Measurements from ENCODE around the gene FBXO45. TPM values are rescaled to one million over a fixed set of nuclear protein-coding genes. Genes with fewer than 3 reads are reported as not detected.
"Not testable (repeated sequence)": the region's sequence is repeated elsewhere in the genome, so short reads cannot be mapped to it uniquely, and the experiment has no call there.

FBXO45 gene, protein sequence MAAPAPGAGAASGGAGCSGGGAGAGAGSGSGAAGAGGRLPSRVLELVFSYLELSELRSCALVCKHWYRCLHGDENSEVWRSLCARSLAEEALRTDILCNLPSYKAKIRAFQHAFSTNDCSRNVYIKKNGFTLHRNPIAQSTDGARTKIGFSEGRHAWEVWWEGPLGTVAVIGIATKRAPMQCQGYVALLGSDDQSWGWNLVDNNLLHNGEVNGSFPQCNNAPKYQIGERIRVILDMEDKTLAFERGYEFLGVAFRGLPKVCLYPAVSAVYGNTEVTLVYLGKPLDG
- 10 to 100 TPM in 11 of 12 donors, not detected in 1; 12.3 to 18.7 (median 15.7) TPM for polyA plus RNA-seq (ENCODE audit: insufficient read length in 12 of 12)
- long read RNA-seq, donor 1, full-length matches to known transcripts, result 5 of 5 reads
- long read RNA-seq, donor 1, partial matches to known transcripts, result 0 of 5 reads
- long read RNA-seq, donor 1, other reads (novel, unspliced or antisense), result 0 of 5 reads
- long read RNA-seq, donor 2, full-length matches to known transcripts, result 13 of 13 reads
- long read RNA-seq, donor 2, partial matches to known transcripts, result 0 of 13 reads
- long read RNA-seq, donor 2, other reads (novel, unspliced or antisense), result 0 of 13 reads
- long read RNA-seq, donor 3, full-length matches to known transcripts, result 6 of 6 reads
- long read RNA-seq, donor 3, partial matches to known transcripts, result 0 of 6 reads
- long read RNA-seq, donor 3, other reads (novel, unspliced or antisense), result 0 of 6 reads
- long read RNA-seq, donor 4, full-length matches to known transcripts, result 3 of 3 reads
- long read RNA-seq, donor 4, partial matches to known transcripts, result 0 of 3 reads
- long read RNA-seq, donor 4, other reads (novel, unspliced or antisense), result 0 of 3 reads
- long read RNA-seq, donor 5, full-length matches to known transcripts, result 8 of 19 reads
- long read RNA-seq, donor 5, partial matches to known transcripts, result 11 of 19 reads
- long read RNA-seq, donor 5, other reads (novel, unspliced or antisense), result 0 of 19 reads
- long read RNA-seq, donor 6, full-length matches to known transcripts, result 8 of 8 reads
- long read RNA-seq, donor 6, partial matches to known transcripts, result 0 of 8 reads
- long read RNA-seq, donor 6, other reads (novel, unspliced or antisense), result 0 of 8 reads
- long read RNA-seq, donor 7, full-length matches to known transcripts, result 3 of 3 reads
- long read RNA-seq, donor 7, partial matches to known transcripts, result 0 of 3 reads
- long read RNA-seq, donor 7, other reads (novel, unspliced or antisense), result 0 of 3 reads
- long read RNA-seq, donor 8, full-length matches to known transcripts, result 8 of 17 reads
- long read RNA-seq, donor 8, partial matches to known transcripts, result 9 of 17 reads
- long read RNA-seq, donor 8, other reads (novel, unspliced or antisense), result 0 of 17 reads
- long read RNA-seq, donor 9, full-length matches to known transcripts, result 1 of 6 reads
- long read RNA-seq, donor 9, partial matches to known transcripts, result 5 of 6 reads
- long read RNA-seq, donor 9, other reads (novel, unspliced or antisense), result 0 of 6 reads
- long read RNA-seq, donor 10, full-length matches to known transcripts, result 8 of 8 reads
- long read RNA-seq, donor 10, partial matches to known transcripts, result 0 of 8 reads
- long read RNA-seq, donor 10, other reads (novel, unspliced or antisense), result 0 of 8 reads
- long read RNA-seq, donor 11, full-length matches to known transcripts, result 7 of 7 reads
- long read RNA-seq, donor 11, partial matches to known transcripts, result 0 of 7 reads
- long read RNA-seq, donor 11, other reads (novel, unspliced or antisense), result 0 of 7 reads

DNA sequence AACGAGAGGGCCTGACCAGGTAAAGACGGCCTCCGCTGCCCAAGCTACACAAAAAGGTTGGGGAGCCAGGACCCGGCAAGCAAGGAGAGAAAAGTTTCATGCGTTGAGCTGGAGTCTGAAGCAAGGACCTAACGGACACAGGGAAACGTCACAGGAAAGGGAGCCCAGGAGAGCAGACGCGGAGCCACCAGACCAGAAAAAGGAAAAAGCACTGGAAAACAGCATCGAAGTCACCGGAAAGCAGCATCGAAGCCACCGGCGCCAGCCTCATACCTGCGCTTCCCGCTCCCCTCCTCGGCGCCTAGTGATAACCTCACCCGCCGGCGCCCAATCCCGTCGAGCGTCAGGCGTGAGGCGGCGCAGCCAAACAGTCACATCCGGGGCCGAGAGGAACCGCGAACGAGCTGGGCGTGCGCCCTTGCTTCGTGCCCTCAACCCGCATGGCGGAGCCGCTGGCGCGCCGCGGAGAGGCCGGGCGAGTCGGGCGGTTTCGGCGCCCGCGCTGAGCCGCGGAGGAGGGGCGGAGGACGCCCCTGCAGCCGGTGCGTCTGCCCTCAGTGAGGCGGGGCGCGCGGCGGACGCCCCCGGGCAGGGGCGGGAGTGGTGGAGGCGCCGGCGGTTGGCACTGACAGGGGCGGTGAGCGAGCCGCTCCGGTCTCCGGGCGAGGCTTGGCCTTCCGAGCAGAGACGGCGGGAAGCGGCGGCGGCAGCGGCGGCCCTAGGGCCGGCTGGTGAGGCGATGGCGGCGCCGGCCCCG lies at the start of gene FBXO45, which contains the start of gene WDR53:
Gene FBXO45, plus strand, starts transcription at position 415 of the 757 bp plus-strand sequence. Its CDS starts 325 bp downstream, at position 740.
Gene WDR53, minus strand, starts transcription at position 309 of the 757 bp plus-strand sequence. CDS start 7,079 bp downstream, outside the sequence.
- peak; percentile 95 for DNase-seq

DNA sequence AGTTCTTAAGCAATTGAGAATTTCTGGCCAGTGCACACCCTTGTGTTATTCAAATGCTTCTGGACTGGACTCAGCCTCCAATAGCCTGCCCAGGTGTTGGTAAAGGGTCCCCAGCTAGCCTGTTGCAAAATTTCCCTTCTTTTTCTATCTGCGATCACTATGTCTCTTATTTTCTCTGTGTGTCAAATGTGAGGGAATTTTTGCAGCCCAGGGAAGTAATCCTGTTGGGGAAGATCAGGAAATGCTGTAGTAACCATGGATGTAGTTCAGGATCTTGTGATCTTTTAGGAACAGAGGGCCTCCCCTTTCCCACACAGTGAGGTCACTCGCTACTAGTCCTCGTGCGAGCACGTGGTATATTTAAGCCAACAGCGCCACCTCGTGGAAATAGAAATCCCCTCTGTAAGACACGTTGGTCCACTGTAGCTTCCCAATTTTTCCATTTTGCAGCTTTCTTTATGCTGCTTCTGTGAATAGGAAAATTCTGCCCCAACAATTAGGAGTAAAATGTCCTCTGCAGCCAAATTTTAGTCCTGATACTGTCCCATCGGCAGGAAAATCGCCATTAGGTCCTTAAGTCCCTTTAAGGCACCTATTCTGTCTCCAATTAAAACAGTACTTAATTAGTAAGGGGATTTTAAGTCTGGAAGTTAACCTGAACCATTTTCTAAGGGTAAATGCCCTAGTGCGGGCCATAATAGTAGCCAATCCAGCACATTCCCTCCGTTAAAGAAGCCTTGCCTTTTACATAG lies 49.3 kb upstream of the FBXO45 start:
- no peak for DNase-seq

DNA sequence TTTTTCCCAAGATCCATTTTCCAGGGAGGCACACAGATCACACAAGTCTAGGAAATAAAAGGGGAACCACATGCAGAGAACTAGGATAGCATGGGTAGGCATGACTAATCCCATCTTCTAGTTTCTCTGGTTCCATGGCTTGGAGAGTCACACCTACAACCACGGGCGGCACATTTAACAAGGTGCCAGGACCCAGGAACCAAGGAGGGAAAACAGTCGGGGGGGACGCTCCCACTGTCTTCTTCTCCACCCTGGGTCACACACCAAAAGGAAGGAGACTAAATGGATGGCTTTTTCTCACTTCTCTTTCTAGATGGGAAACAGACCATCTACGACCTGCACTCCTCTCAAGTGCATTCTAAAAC lies 48.8 kb upstream of the FBXO45 start:
- no peak for DNase-seq

DNA sequence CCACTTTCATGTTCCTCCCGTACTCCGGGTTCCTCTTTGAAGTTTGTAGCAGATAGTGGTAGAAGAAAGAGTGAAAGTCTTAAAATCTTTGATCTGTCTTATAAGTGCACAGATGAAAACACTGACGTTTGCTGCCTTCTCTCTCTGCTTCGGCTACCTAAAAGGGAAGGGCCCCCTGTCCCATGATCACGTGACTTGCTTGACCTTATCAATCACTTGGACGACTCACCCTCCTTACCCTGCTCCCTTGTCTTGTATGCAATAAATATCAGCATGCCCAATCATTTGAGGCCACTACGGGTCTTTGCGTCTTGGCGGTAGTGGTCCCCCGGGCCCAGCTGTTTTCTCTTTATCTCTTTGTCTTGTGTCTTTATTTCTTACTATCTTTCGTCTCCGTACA lies 47.2 kb upstream of the FBXO45 start:
- not testable (repeated sequence) for DNase-seq

DNA sequence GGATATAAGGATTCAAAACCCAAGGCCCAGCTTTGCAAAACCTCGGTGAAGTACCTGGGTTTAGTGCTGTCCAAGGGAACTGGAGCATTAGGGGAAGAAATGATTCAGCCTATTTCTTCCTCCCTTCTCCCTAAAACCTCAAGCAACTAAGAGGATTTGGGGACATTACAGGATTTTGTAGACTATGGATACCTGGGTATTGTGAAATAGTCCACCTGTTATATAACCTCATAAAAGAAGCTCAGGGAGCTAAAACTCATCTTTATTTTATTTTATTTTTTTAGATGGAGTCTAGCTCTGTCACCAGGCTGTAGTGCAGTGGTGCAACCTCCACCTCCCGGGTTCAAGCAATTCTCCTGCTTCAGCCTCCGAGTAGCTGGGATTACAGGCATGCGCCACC lies 44.6 kb upstream of the FBXO45 start:
- no peak for DNase-seq

DNA sequence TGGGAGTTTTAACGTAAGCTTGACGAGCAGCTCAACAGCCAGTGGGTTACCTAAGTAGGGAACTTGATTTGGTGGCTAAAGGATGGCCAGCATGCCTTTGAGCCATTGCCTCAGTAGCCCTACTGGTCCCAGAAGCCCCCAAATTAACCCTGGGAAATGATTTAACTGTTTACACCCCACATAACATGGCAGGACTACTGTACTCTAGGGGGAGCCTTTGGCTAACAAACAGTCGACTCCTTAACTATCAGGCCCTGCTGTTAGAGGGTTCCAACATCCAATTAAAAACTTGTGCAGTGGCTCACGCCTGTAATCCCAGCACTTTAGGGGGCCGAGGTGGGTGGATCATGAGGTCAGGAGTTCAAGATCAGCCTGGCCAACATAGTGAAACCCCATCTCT lies 43.9 kb upstream of the FBXO45 start:
- no peak for DNase-seq

DNA sequence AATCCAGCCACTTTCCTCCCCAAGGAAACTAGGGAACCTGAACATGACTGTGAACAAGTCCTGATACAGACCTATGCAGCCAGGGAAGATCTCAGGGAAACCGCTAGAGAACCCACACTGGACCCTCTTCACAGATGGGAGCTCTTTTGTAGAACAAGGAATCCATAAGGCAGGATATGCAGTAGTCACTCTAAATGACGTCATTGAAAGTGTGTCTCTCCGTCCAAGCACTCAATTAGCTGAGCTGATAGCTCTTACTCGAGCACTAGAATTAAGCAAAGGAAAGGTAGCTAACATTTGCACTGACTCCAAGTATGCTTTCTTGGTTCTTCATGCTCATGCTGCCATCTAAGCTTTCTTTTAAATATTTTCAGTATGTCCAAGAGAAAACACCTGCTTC lies 43.3 kb upstream of the FBXO45 start:
- no peak for DNase-seq

DNA sequence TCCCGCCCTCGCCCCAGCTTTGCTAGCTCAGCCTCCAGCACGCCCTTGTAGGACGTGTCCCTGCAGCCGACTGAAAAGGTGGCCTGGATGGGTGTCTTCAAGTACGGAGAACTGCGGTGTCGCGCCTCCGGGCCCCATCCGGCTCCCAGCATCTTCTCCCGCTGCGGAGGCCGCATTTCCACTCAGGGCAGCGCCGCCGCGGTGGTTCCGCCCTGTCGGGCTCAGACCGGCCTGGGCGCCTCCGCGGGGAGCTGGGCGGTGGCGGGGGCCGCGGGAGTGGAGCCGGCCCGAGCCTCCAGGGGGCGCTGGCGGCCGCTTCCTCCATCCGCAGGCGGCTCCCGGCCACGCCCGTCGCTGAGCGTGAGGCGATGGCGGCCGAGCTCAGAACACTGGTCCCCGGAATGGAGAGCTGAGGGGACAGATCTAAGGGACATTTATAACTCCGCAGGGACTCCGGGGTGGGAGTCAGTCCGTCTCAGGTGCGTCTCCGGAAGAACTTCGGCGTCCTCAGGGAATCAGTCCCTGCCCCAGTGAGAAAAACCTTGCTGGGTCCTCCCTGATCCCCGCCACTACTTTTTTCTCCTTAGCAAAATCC lies 39.7 kb upstream of the FBXO45 start:
- DNase-seq, result peak; percentile 50

DNA sequence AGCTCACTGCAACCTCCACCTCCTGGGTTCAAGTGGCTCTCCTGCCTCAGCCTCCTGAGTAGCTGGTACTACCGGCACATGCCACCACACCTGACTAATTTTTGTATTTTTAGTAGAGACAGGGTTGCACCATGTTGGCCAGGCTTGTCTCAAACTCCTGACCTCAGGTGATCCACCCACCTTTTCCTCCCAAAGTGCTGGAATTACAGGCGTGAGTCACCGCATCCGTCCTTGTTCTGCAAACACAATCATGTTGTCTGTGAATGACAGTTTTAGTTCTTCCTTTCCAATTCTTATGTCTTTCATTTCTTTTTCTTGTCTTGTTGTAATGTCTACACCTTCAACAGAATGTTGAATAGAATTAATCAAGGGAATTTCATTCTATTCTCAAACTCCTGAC lies 37.0 kb upstream of the FBXO45 start:
- DNase-seq, result no peak

DNA sequence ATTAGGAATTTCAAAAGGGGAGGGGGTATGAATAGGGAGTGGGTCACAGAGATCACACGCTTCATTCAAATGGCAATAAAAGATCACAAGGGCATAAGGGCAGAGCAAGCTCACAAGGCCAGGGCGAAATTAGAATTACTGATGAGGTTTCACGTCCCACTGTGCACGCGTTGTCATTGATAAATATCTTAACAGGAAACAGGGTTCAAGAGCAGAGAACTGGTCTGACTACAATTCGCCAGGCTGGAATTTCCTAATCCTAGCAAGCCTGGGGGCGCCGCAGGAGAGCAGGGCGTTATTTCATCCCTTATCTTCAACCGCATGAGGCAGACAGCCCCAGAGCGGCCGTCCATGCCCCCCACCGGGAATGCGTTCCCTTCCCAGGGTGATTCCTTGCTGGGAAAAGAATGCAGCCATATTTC lies 35.2 kb upstream of the FBXO45 start:
- no peak for DNase-seq

DNA sequence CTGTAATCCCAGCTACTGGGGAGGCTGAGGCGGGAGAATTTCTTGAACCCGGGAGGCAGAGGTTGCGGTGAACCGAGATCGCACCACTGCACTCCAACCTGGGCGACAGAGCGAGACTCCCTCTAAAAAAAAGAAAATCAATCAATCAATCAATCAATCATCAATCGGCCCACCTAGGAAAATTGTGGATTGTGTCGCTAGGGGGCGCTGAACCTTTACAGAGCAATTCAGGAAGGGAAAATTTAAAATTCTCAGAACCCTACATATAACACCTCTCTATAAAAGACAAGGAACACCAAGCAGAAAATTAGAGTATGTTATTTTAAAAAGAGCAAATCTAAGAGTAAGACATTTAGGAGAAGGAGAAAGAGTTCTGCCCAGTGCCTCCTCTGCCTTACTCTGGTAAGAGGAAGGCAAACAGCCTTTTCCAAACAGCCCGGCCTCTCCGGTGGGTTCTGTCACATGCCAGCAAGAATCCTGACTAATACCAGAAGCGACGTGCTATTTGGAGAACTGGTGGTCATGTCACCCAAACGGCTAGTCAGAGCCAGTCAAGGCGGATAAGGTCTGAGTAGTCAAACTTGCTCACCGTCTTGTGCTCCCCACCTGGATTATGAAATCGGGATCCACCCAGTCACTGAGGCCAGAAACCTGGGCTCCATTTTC lies 31.0 kb upstream of the FBXO45 start:
- DNase-seq, result peak; percentile 33

DNA sequence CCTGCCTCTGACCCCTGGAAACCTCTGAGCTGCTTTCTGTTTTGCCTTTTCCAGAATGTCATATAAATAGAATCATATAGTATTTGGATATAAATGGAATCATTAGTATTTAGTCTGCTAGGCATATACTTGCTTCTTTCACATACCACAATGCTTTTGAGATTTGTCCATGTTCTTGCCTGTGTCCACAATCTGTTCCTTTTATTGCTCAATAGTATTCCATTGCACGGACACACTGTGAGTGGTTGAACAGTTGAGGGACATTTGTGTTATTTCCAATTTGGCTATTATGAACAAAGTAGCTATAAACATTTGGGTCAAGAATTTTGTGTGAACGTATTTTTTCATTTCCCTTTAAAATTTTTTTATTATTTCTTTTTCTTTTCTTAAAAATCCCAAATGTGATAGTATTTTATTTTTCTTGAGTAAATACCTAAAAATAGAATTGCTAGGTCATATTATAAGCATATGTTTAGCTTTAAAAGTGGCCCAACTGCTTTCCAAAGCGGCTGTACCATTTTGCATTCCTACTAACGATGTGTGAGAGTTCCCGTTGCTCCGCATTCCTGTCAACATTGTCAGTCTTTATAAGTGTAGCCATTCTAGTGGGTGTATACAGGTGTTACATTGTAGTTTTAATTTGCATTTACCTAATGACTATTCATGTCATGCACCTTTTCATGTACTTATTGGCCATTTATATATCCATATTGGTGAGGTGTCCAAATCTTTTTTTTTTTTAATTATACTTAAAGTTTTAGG lies 26.6 kb upstream of the FBXO45 start:
- no peak for DNase-seq

DNA sequence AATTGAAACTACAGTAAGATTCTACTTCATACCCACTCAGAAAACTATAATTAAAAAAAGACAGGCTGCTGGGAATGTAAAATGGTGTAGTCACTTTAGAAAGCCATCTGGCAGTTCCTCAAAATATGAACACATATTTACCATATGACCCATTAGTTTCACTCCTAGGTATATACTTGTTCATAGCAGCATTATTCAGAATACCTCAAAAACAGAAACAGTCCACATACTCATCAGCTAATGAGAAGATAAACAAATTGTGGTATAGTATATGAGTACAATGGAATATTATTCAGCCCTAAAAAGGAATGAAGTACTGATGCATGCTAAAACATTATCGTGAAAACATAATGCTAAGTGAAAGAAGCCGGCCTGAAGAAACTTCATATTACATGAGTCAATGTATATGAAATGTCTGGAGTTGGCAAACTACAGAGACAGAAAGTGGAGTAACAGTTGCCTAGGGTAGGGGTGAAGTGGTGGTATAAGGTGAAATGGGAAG lies 23.9 kb upstream of the FBXO45 start:
- DNase-seq, result no peak

DNA sequence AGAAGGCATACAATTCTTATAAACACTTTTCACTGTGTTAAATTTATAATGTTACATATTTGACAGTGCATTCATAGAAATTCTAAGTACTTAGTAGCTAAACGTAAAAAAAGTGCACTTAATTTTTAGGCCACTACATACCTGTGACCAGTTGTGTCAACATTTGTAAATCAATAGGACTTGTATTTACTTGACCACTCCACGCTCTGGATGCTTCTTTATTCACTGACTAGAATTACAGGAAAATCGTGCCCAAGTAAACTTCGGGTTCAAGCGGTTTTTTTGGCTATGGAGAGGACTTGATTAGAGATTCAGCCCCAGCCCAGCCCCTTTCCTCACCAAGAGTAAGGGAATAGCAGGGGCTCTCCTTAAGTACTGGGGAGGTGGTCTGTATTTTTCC lies 21.9 kb upstream of the FBXO45 start:
- no peak for DNase-seq

DNA sequence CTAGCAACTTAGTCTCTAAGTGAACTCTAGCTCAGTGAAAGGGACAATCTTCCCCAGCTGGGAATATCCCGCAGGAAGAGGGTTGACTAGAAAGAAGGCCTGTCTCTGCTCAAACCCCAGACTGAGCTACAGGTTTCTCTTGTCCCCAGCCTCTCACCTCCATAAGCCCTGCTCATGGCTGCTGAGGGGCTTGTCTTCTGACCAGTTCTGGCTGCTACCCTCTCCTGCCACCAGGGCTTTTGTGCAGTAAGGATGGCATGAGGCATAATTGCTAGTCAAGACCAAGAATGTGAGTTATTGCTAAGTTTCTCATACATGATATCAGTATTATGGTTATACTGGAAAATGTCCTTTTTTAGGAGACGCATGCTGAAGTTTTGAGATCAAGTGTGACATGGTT lies 21.4 kb upstream of the FBXO45 start:
- DNase-seq, result no peak

DNA sequence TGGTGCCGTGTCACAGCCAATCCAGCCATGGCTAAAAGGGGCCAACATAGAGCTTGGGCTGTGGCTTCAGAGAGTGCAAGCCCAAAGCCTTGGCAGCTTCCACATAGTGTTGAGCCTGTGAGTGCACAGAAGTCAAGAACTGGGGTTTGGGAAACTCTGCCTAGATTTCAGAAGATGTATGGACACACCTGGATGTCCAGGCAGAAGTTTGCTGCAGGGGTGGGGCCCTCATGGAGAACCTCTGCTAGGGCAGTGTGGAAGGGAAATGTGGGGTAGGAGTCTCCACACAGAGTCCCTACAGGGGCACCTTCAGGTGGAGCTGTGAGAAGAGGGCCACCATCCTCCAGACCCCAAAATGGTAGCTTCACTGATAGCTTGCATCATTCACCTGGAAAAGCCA lies 19.1 kb upstream of the FBXO45 start:
- not testable (repeated sequence) for DNase-seq

DNA sequence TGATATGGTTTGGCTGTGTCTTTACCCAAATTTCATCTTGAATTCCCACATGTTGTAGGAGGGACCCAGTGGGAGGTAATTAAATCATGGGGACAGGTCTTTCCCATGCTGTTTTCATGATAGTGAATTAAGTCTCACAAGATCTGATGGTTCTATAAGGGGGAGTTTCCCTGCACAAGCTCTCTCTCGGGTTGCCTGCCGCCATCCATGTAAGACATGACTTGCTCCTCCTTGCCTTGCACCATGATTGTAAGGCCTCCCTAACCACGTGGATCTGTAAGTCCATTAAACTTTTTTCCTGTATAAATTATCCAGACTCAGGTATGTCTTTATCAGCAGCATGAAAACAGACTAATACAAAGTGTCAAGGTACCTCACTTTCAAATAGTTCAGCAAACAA lies 18.3 kb upstream of the FBXO45 start:
- not testable (repeated sequence) for DNase-seq

Data from muscle of arm (tissue), 14 donors.